HG02840 (cell line): ENCODE data around the gene MAN2B2.
A peak's percentile ranks its signal among the peaks of the same experiment; 100 is the strongest.

Experiments
- ATAC-seq: cut with Tn5 transposase; IDR thresholded peaks from one replicate; pipeline ENCODE4 v1.9.1; 2021; ENCODE audit warnings: mild to moderate bottlenecking, moderate library complexity, moderate number of reproducible peaks; ENCODE audit not compliant: unreplicated experiment, low FRiP score

The MAN2B2 gene

DNA sequence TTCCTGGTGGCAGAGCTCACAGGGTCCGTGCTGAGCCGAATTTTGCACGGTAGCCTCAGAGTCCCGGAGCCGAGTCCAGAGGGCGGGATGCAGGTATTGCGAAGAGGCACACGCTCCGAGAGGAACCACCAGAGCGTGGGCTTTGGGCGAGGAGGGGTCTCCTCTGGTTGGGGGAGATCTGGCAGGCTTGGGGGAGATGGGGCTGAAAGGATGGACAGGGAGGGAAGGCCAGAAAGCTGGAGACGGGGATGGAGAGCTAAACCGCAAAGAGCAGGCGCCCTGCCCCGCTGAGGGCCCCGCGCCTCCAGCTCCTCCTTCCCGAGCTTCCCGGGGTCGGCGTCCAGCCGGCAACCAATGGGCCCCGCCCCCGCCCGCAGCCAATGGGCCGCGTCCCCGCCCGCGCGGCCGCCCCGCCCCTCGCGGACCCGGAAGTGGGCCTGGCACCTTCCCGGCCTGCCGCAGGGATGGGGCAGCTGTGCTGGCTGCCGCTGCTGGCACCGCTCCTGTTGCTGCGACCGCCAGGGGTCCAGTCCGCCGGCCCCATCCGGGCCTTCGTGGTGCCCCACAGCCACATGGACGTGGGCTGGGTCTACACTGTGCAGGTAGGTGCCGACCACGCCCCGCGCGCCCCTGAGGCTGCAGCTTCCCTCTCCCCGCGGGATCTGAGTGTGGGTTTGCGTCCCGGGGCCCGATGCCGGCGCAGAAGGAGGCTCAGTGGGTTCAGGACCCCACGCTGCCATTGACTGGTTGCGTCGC is at the start of gene MAN2B2:
MAN2B2 (plus strand) TSS at position 443 of the 756 bp plus-strand sequence; CDS start at position 465, 22 bp downstream.
- ATAC-seq, result peak; percentile 89

DNA sequence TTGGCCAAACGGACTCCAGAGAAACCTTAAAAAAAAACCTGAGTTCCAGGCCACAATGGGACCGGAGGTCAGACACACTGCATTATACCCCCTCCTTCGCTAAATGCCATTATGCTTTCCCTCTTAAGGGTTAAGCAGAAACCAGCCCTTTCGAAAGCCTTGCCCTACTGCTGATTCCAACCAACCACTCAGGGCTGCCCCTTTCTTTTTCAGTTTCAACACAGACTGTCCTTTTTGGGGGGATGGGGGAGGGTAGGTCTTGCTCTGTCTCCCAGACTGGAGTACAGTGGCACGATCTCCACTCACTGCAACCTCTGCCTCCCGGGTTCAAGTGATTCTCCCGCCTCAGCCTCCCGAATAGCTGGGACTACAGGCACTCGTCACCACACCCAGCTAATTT is 49.5 kb upstream of the MAN2B2 start:
- ATAC-seq, result no peak

DNA sequence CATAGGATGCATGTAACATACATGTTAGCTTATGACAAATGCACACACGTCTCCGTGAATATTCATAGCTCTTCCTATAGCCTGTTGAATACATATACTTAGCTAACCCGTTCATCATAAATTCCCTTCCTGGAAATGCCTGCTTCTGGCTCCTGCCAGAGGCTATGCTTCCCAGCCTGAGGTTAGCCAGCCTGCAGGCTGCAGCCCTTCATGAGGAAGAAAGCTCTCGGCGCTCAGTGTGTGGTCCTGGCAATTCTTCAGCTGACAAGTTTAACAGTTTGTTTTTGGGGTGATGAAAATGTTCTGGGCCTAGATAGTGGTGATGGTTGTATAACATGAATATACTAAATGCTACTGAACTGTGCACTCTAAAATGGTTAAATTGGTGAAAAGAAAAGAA is 48.8 kb upstream of the MAN2B2 start:
- no peak for ATAC-seq

DNA sequence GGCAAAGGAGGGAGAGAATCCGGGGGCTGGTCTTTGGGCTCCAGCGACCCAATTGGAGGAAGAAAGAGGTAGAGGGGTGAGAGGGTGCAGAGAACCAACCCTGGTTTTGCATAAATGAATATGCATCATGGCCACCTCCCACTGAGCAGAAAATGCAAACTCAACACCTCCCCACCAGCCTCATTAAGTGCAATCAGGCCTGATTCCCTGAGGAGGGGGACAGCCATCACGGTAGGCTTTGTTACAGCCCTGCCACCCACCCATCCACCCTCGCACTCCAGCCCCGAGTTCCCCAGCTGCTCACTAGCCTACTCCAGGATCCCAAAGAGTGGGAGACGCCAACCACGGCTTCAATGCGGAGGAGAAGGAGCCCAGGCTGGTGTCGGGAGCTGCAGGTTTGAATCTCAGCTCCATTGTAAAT is 48.3 kb upstream of the MAN2B2 start:
- ATAC-seq, result no peak

DNA sequence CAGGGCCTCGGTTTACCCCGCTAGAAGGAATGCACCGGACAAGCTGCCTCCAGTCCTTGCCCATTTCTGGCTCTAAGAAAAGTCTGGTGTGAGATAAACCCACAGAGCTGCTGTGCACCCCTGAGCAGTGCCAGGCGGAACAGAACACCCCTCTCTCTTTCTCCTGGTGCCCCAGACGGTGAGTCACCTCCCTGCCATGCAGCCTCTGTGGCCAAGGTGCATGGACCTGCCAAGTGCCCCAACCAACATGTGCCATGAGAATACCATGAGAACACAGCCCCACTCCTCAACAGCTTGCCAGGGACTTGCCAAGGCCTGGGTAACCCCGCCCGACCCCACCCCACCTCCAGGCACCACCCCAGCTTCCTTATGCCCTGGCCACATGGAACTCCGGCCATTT is 47.7 kb upstream of the MAN2B2 start:
- no peak for ATAC-seq

DNA sequence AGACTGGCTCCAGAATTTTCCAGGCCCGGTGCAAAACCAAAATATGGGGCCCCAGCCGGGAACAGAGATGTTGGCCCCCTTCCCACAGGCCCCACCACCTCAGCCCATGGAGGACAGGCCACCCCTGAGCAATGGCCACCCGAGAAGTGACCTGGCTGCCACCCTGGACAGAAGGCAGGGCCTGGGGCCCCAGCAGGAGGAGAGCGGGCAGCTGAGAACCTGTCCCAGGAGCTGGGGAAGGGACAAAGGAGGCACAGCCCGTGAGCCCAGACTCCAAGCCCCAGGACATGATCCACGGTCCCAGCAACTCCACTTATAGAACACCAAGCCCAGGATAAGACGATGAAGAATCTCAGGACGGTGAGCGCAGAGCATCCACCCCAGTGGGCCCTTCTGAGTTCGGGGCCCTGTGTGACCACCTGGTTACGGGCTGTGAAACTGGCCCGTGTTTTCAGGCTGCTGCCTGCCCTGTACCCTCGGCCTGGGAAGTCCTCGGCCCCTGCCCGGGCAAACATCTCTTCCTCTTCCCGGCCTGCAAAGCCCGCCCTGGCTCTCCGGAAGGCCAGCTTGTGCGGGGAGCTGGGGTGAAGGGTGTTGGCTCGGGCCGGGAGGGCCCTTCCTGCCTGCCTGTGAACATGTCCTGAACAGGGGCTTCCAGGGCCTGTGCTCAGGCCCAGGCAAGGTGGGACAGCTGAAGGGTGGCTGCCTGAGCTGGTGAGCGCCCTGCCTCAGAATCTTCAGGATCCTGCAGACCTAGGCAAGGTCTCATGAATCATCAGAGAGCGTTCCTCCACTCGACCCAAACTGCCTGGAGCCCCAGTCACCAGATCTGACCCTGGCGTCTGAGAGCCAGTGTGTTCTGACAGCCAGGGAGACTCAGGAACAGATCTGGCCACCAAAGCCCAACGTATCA is 47.0 kb upstream of the MAN2B2 start:
- ATAC-seq, result no peak

DNA sequence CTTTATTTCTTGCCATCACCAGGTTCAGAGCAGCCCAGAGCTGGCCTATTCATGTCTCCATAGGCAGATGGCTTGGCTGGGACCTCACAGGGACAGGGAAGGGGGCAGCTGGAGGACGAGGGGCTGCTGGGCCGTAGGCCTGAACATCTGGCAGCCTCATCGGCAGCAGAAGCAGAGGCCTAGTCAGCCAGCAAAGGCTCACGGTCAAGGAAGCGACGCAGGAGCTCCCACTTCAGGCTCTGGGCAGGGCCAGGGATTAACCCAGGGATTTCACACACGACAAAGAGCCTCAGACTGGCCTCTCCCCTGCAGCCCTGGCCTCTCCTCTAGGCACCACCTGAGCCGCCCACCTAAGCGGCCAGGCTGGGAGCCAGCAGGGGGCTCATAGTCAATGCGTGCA is 46.0 kb upstream of the MAN2B2 start:
- no peak for ATAC-seq

DNA sequence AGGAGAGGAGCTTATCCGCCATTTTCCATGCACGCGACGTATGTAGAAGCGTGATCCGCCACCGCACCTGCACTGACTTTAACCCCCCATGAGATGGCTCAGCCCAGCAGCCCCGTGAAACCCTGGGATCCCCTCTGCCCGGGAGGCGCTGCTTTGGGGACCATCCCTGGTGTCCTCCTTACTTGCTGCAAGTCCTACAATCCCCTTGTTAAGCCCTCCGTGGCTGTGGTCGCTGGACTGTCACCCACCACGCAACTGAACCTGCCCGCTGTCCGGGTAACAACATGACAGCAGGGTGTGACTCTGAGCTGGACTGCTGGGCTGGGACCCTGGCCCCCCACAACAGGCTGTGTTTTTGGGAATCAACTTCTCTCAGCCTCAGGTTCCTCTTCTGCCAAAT is 44.7 kb upstream of the MAN2B2 start:
- no peak for ATAC-seq

DNA sequence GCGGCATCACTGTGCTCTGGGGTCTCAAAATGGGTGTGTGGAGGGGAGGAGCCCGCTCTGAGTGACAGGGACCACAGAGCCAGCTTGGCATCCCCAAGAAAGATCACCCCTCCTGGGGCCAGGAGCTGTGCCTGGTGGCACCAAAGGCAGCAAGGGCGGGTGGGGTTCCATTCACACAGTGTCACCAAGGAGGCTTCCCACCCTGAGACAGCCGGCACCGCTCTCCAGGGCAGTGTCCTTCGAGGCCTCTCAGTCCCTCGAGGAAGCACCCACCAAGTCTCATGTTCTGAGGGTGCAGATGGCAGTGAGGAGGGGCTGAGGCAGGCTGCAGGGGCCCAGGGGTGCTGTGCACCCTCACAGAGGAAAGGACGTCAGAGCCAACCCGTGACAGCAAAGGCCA is 44.0 kb upstream of the MAN2B2 start:
- no peak for ATAC-seq

DNA sequence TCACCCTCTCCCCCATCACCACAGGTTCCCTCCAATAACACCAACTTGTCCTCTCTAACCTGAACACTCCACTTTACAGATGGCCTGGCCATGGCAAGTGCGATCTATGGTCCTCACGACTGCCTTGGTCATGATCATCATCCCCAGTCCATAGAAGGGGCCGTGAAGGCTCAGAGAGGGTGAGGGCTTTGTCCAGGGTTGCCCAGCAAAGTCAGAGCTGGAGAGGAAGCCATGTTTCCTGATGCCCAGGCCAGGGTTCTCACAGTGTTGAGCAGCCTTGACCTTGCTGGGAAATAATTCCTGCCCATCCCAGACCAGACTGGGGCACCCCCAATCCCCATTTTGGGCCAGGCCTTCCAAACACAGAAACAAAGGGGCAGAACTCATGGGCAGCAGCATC is 42.9 kb upstream of the MAN2B2 start:
- ATAC-seq, result no peak

DNA sequence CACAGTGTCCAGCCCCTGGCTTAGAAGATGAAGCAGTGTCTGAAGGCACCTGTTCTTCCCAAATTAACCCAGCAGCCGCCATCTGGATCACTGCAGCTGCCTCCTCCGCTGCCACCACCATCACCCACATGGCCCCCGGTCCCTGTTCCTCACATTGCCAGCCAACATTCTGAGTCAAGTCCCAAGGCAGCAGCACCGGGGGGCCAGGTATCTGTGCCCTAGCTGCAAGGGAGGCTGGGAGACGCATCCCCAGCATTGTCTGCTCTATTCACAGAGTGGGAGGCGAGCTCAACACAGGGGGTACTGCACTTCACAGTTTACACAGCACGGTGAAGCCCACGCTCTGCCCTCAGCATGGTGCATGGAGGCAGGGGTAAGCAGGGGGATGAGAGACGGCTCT is 42.3 kb upstream of the MAN2B2 start:
- ATAC-seq, result no peak

DNA sequence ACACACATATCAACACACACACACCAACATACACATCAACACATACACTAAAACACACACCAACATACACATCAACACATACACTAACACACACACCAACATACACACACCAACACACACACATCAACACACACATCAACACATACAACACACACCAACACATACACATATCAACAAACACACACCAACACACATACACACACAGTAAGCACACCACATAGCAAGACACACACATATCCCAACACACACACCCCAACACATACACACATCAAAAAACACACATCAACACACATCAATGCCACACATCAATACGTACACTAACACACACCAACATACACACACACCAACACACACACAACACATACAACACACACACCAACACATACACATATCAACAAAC is 40.9 kb upstream of the MAN2B2 start:
- no peak for ATAC-seq

DNA sequence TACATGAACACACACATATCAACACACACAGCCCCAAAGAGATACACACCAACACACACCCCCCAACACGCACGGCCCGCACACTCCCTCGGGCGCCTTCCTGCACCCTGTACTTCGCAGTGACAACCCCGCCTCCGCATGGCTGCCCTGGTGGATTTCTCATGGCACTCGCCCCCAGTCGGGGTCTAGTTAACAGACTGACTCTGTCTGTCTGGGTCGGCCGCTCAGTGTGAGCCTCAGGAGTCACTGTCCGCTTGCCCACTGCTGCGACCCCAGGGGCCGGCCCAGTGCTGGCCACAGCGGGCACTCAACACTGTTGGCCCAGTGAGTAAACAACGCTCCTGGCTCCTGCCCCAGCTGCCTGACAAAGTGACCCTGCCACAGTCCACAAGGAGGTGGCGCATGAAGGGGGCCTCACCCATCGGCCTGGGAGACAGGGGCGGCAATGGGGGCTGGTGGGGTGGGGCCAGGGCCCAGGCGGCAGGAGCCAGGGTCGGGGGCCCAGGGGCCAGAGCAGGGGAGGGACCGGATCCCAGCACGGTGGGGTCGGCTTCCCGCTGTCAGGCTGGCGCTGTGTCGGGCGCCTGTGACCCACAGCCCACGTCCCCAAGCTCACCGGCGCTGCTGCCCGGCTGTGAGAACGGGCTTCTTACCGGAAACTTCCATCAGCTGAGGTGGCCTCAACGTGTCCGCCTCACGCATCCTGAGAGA is 40.2 kb upstream of the MAN2B2 start:
- no peak for ATAC-seq

DNA sequence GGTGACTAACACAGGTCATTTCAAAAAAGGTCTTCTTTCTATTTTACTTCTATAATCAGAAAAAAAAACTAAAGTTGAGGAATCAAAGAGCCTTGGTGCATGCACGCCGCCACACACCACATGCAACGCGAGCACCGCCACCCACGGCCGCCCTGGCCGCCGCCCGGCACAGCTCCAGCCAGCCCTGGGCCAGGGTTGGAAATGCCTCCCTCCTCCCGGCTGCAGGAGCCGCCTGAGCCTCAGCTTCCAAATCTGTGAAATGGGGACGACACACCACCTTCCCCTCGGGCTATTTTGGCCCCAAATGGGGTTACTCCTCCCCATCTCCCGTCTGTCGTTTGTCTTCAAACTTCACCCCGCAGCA is 39.7 kb upstream of the MAN2B2 start:
- no peak for ATAC-seq

DNA sequence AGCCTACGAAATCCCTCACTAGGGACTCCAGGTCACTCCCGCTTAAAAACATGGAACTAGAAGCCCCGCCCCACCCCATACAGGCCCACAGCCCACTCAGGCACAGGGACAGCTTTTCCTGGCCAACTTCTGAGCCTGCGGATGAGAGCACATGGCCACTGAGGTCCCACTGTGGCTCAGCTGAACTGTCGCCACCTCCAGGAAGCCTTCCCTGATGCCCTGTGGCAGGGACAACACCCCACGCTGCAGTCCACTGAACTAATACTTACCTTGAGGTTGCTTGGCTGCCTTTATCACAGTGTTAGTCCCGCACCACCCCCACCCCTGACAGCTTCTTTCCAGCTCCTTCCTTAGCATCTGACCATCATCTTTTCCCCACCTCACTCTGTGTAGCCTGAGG is 39.3 kb upstream of the MAN2B2 start:
- no peak for ATAC-seq

DNA sequence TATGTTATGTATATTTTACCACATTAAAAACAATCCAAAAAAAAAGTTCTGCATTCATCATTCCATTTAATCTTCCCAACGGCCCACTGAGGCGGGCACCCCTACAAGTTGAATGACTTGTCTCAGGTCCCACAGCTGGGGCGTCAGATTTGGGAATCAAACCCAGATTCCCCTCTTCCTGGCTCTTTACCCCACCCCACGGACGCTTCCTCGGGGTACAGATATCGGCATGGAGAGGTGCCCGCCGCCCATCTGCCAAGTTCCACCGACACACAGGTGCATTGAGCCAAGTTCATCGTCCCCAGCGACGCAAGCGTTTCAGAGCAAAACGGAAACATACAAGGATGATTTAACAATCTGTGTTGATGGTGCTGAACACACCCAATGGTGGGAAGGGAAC is 36.9 kb upstream of the MAN2B2 start:
- ATAC-seq, result no peak

DNA sequence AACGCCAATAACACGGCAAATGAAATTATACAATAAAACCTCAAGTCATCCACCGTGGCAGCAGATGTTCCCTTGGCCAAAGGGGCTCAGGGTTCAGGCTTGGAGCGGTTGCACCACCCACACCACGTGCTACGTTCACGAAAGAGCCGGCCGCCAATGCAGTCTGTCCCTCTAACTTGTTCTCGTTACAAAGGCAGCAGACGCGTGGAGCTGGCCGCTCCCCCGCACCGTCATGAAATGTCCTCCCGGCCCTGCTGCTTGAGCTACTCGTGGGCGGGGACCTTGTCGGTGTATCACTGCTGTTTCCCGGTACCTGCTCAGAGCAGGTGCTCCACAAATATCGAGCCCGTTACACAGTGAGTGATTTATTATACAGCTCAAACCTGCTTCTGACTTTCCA is 36.4 kb upstream of the MAN2B2 start:
- ATAC-seq, result no peak

DNA sequence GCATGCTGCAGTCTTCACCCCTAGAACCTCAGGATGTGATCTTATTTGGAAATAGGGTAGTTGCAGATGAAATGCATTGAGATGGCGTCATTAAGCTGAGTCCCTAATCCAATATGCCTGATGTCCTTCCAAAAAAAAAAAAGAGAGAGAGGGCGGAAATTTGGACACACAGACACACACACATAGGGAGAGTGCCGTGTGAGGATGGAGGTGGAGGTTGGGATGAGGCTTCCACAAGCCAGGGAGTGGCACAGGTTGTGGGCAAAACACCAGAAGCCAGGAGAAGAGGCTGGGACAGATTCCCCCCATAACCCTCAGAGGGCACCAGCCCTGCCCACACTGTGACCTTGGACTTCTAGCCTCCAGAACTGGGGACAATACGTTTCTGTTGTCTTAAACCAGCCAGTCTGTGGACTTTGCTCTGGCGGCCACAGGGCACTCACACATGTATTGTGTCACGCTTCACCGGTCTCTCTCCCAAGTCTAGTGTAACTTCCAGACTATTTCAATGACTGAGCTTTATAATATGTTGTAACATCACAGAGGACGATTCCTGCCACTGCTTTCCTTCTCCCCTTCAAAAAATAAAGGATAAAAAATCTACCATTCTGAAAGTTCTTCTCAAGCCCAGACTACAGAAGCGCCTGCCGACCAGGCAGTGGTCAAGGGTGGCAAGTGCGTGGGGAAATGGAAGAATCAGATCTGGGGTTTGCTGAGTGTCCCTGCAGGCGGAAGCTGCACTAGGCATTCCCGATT is 35.8 kb upstream of the MAN2B2 start:
- ATAC-seq, result no peak

DNA sequence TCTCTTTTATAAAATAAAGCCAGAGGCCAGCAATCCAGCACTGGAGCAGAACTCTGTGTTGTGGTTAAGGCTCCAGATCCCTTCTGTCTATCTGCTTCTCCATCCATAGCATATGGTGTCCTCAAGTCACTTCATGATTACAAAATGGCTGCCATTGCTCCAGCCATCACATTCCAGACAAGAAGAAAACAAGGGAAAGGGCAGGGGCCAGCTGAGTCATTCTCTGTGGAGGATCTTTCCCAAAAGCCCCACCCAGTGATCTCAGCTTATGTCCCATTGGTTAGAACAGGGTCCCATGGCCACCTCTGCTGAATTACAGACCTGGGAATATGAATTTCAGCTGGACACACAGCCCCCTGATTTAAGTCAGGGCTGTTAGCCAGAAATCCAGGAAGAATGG is 34.1 kb upstream of the MAN2B2 start:
- ATAC-seq, result no peak

DNA sequence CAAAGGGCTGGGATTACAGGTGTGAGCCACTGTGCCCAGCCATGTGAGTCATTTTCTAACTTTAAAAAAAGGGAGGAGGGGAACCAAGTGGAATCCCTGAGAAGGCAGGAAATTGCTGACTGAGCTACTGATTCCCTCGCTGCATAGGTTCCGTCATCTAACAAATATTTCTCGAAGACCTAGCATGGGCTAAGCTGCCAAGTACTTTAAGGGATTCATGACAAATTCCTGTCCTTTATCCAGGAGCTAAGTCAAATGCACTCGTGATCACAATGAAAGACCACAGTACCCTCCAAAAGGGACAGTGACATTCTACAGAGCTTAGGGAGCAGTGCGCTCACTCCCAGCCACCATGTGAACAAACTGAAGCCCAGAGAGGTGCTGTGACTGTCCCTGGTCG is 33.2 kb upstream of the MAN2B2 start:
- ATAC-seq, result no peak

DNA sequence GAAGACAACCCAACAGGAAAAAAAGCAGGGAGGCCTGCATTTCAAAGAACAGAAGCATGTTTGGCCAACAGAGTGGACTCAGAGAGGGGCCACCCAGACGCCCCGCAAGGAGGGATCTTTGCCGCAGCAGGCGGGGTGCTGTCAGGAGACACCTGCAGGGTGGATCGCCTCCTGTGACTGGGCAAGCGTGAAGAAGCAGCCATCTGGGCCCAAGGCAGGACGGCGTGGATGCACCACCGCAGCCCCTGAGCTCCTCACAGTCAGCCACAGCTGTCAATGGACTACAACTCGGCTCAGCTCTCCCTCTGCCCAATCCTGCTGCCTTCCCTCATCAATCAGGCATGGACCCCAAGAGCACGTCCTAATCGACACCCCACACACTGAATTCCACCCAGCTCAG is 32.0 kb upstream of the MAN2B2 start:
- ATAC-seq, result no peak
